Stimulated activated CD8-positive, alpha-beta memory T cell treated with anti-CD3 and anti-CD28 coated beads, Interleukin-2, amount 100 ng/mL, for 48 hours (primary cell): ENCODE data around the gene CTXND2.
"Not testable (repeated sequence)": the region's sequence is repeated elsewhere in the genome, so short reads cannot be mapped to it uniquely, and the experiment has no call there.

Experiments
- DNase-seq, 2 donors: peaks; one replicate each; pipeline ENCODE4 v3.0.0-alpha.2; 2020; ENCODE audit warnings: low read depth in 2 of 2

The CTXND2 gene

DNA sequence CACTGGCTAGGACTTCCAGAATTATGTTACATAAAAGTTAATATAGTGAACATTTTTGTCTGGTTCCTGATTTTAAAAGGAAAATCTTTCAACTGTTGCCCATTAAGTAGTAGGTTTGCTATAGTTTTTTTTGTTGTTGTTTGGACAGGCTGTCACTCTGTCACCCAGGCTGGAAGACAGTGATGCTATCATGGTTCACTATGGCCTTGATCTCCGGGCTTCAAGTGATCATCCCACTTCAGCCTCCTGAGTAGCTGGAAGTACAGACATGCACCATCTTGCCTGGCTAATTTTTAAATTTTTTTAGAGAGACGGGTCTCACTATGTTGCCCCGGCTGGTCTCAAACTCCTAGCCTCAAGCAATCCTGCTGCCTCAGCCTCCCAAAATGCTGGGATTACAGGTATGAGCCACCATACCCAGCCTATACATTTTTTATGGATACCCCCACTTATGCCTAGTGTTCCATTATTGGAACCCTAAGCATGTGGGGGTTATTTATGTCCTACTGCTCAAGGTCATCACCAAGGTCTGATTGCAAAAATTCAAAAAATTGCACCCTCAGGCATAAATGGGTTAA lies 6.5 kb downstream of the CTXND2 start:
- DNase-seq = no peak

DNA sequence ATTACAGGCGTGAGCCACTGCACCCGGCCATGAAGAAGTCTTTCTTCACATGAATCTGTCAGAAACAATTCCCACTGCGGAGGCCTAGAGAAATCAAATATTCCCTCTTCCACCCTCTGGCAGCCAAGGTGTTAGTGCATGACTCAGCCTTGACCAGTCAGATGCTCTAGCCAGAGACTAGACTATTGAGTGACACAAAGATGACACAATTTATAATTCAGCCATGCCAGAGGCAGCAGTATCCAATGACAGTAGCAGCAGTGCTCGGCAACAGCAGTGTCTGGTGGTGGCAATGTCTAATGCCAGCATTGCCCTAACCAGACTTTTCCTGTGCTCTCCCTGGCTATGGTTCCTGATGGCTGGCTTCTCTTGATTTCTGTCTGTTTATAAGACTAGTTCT lies 8.7 kb downstream of the CTXND2 start:
- DNase-seq = no peak

DNA sequence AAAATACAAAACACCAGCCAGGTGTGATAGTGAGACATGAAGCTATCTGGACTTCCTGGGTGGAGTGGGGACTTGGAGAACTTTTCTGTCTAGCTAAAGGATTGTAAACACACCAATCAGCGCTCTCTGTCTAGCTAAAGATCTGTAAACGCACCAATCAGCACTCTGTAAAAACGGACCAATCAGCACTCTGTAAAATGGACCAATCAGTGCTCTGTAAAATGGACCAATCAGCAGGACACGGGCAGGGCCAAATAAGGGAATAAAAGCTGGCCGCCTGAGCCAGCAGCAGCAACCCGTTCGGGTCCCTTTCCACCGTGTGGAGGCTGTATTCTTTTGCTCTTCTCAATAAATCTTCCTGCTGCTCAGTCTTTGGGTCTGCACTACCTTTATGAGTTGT lies 12.9 kb downstream of the CTXND2 start:
- DNase-seq = not testable (repeated sequence)

DNA sequence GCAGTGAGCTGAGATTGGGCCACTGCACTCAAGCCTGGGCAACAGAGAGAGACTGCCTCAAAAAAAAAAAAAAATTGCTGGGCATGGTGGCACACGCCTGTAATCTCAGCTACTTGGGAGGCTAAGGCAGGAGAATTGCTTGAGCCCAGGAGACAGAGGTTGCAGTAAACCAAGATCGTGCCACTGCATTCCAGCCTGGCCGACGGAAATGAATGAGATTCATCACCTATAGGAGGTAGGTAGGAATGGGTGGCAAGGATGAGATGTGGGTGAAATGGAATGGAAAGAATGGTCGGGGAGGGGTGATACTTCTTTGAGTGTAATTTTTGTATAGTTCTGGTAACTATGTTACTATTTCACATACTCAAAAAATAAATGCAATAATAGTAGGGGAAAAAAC lies 15.4 kb downstream of the CTXND2 start:
- DNase-seq = no peak

DNA sequence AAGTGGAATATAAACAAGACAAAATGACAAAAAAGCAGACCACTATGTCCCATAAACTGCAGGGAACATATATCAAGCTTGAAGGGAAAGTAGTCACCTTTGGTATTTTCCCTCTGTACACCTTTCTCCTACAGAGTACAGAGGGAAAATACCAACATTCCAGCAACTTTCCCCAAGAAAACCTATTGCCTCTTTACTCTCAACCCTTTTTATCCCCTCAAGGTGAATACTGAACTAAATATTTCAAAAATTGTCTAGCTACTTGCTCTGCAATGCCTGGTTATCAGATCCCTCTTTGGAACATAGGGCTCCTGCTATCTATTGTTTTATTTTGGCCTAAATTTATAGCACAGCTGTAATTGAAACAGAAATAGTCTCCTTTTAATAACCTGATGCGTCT lies 15.8 kb downstream of the CTXND2 start:
- no peak for DNase-seq

DNA sequence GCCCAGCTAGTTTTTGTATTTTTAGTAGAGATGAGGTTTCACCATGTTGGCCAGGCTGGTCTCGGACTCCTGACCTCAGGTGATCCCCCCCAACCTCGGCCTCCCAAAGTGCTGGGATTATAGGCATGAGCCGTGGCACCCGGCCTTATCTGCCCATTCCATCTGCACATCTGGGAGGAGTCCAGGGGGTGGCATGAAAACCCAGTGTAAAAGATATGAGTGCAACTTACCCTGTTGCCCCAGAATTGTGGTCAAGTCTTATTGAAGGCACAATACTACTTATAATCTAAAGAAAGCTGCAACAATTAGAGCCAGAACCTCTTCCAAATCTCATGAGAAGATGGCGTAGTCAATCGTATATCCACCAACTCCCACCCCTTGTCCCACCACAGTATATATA lies 18.4 kb downstream of the CTXND2 start:
- no peak for DNase-seq

DNA sequence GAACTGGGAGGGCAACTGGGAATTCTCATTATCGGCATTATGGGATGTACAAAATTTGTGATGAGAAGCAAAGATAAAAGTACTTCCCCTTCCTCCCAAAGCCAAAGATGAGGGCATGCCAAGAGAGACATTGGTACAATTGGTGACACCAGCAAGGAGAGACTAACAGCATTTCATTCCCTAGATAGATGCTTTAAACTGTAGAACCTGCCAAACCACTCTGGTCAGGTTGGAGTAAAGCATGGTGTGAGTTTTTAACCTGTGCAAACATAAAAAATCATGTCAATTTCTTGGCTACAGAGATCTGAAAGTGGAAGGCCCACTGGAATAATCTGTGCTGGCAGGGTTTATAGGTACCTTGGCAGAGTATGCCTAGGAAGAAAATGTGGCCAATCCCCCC lies 19.4 kb downstream of the CTXND2 start:
- DNase-seq = no peak

DNA sequence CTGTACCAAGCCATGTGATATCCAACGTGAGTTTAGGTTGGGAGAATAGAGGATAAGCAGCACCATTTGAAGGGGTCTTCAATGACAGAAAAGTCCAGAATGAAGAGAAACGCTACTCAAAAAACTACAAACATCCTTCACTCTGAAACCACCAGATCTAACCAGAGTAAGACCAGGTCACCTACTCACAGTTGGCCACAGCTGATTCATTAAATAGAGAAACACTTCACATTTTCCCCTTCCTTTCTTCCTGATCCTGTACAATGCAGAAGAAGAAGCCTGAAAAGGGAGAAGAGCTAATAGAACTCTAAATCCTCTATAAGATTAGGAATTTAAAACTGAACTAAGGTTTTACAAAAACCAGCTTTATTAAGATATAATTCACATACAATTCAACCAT lies 19.9 kb downstream of the CTXND2 start:
- DNase-seq = no peak

DNA sequence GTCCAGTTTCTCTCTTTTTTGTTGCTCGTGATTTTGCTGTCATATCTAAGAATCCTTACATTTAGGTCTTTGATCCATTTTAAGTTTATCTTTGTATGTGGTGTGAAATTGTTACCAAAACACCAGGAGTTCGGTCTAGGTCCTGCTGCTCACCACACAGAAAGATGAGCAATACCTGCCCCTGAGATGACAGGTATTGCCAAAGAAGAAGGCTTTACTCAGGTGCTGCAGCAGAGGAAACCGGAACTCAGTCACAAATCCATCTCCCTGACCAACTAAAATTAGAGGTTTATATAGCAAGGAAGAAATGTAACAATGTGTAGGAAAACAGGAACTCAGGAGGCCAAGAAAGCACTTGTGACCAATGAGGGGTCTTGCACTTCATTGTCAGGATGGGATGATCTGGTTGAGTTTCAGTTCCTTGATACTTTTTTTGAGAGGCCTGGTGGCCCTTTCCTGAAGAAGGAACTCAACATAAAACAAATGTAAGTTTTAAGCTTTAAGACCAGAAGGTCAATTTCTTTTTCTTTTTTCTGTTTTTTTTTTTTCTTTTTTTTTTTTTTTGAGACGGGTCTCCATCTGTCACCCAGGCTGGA lies 22.7 kb downstream of the CTXND2 start:
- DNase-seq = no peak

DNA sequence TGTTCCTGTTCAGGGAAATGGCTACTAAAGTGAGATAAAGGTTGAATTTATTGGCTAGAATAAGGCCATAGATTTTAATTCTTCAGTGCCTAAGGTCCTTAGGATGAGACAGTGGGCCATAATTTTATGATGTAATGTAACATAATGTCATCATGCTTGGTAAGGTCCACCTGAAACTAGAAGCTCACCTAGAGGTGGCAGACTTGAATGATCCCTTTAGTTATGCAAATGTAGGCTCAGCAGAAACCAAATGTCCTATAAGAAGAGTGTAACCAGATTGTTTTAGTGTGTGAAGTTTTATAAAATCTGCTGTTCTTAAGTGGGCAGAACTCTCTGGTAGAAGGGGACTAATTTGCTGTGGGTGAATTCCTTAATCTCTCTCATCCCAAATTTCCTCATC lies 25.7 kb downstream of the CTXND2 start:
- no peak for DNase-seq

DNA sequence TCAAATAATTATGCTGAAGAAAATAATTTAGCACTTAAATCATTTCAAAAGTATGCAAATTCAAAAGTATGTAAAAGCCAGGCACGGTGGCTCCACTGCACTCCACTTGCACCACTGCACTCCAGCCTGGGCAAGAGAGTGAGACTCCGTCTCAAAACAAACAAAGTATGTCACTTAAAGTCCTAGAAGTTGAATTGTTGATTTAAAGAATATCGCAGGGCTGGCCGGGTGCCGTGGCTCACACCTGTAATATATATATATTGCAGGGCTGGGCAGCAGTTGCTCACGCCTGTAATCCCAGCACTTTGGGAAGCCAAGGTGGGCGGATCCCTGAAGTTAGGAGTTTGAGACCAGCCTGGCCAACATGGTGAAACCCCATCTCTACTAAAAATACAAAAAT lies 30.5 kb downstream of the CTXND2 start:
- DNase-seq = no peak

DNA sequence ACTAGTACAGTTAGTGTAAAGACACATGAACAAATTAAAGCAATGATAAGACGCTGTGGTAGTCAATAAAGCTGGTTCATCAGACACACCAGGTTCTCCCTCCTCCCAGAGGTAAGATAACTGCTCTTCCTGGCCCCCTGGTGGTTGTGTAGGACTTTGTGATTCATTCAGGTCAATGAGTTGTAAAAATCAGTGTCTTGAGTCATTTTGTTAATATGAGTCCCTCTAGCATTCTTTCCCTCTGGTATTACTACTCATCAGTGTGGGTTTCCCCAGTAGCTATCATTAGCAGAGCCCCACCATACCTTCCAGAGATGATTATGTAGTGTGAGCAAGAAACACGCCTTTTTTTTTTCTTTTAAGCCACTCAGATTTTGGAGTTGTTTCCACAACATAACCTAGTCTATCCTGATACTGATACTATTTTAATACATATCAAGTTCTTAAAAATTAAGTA lies 35.6 kb downstream of the CTXND2 start:
- peak; percentile 53 to 66 for DNase-seq

DNA sequence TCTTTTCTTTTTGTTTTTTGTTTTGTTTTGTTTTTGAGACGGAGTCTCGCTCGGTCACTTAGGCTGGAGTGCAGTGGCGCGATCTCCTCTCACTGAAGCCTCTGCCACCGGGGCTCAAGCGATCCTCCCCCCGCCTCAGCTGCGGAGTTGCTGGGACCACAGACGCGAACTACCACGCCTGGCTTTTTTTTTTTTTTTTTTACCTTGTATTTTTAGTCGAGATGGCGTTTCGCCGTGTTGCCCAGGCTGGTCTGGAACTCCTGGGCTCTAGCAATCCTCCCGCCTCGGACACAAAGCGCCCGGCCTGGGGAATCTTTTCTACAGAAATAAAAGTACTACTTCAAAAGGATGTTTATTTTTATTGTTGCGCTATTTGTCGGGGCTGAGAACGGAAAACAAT lies 38.1 kb downstream of the CTXND2 start:
- DNase-seq = peak in 1 of 2 donors; percentile 9

DNA sequence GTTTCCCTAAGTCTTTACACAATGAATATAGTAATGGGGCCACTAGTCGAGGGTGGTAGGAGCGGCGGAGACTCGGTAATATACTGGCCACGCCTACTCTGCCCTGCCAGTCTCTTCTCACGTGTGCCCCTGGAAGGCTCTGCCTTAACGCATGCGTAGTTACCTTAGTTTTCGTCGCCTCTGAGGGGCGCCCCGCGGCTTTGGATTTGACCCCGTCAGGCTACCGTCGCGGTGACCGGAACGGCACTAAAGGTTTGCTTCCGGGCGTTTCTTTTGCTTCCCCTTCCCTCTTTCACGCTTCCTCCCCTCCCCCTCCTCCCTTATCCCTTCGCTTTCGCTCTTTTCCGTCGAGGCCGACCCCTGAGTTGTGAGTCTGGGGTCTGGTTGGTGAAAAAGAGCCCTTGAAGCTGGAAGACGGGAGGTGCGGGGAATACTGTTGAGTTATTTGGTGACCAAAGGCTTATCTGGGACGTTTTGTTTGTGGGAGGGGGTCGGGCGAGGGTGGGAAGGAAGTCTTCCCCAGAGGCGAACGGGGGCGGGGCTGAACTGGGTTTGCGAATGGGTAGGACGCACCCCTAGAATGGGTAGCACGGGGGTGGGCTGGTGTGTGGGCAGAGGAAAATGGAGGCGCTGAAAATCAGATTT lies 39.3 kb downstream of the CTXND2 start, which contains the start of gene SETDB1:
TSS of gene SETDB1 (plus strand) at position 267 of the 645 bp plus-strand sequence. CDS start 1,352 bp downstream, outside the sequence.
- peak; percentile 87 to 94 for DNase-seq

DNA sequence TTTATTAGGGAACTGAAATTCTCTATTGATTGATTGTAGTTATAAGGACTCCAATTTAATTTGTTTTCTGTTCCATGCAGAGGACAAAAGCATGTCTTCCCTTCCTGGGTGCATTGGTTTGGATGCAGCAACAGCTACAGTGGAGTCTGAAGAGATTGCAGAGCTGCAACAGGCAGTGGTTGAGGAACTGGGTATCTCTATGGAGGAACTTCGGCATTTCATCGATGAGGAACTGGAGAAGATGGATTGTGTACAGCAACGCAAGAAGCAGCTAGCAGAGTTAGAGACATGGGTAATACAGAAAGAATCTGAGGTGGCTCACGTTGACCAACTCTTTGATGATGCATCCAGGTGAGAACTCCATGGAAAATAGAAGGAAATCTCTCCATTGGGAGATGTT lies 40.7 kb downstream of the CTXND2 start:
- no peak for DNase-seq

DNA sequence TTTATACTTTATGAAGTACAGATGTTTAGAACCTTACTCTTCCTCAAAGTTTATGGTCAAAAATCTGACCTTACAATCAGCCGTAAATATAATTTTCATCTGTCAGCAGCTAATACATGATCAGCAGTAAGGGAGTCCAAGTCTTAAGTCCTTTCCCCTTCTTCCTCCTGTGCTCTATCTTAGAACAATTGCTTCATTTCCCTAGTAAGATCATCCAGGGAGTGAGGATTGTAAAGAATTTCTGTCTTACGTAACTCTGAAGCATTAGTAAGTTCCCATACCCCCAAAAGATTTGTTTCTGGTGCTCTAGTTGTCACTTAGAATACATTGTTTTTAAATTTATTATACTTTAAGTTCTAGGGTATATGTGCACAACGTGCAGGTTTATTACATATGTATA lies 41.4 kb downstream of the CTXND2 start:
- no peak for DNase-seq

DNA sequence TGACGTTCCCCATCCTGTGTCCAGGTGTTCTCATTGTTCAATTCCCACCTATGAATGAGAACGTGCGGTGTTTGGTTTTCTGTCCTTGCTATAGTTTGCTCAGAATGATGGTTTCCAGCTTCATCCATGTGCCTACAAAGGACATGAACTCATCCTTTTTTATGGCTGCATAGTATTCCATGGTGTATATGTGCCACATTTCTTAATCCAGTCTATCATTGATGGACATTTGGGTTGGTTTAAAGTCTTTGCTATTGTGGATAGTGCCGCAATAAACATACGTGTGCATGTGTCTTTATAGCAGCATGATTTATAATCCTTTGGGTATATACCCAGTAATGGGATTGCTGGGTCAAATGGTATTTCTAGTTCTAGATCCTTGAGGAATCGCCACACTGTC lies 41.8 kb downstream of the CTXND2 start:
- not testable (repeated sequence) for DNase-seq

DNA sequence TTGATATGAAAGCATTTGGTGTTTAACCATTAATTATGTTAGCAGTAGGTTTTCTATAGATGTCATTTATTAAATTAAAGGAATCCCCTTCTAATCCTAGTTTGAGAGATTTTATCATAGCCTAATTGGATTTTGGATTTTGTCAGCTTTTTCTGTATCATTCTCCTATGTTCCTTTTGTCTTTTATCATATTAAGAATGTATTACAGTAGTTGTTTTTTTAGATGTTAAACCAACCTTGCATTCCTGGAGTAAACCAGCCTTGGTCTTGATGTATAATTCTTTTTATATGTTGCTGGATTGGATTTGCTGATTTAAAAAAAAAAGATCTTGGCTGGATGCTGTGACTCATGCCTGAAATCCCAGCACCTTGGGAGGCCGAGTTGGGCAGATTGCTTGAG lies 44.8 kb downstream of the CTXND2 start:
- no peak for DNase-seq

DNA sequence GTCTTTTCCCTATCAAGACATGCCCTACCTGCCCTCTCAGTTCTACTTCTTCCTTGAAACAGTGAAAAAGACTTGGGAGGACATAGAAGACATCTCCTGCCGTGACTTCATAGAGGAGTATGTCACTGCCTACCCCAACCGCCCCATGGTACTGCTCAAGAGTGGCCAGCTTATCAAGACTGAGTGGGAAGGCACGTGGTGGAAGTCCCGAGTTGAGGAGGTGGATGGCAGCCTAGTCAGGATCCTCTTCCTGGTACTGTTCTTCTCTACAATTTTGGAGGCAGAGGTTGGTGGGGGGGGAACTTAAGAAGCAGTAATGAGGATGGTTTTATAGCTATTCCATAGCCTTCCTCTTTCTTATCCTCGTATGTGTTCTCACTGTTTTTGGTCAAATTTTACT lies 57.9 kb downstream of the CTXND2 start:
- no peak for DNase-seq

DNA sequence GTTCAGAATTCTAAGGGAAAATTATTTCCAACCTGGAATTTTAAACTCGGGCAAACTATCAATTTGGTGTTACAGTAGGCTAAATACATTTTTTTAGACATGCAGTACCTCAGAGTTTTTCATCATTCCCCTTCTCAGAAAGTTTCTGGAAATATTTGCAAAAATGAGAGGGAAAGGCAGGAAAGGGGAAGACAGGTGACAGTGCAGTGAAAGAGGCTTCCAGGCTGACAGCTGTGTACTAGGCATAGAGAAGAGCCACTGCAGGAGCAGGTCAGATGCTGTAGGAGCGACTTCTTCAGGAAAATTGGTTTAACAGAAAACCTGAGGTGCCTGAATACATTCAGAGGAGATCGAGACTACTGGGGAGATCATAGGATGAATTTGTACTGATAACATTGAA lies 67.8 kb downstream of the CTXND2 start:
- no peak for DNase-seq

DNA sequence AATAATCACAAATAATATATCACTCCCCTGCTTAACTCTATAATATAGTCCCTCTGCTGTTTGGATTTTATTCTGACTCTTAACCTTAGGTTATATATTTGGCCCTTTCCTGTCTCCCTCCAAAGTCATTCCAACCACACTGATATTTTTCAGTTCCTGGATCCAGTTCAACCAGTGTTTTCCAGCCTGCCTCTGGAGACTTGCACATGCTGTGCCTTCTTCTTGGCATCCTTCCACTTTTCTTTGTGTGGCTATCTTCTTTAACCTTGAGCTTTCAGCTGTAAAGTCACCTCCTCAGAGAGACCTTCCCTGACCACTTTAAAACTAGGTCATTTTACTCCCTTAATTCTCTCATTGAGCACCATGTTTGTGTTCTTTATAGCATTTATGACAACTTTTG lies 68.3 kb downstream of the CTXND2 start:
- DNase-seq = no peak

DNA sequence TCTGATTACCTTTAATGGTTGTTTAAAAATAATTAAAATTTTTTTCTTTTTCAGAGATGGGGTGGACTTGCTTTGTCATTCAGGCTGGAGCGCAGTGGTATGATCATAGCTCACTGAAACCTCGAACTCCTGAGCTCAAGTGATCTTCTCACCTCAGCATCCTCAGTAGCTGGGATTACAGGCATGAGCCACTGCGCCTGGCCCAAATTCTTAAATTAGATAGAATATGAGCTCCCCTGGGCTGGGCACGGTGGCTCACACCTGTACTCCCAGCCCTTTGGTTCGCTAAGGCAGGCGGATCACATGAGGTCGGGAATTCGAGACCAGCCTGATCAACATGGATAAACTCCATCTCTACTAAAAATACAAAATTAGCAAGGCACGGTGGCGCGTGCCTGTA lies 70.7 kb downstream of the CTXND2 start:
- DNase-seq = no peak

DNA sequence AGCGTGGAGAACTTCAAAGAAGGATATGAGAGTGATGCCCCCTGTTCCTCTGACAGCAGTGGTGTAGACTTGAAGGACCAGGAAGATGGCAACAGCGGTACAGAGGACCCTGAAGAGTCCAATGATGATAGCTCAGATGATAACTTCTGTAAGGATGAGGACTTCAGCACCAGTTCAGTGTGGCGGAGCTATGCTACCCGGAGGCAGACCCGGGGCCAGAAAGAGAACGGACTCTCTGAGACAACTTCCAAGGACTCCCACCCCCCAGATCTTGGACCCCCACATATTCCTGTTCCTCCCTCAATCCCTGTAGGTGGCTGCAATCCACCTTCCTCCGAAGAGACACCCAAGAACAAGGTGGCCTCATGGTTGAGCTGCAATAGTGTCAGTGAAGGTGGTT lies 73.7 kb downstream of the CTXND2 start:
- DNase-seq = no peak
